KBM-7 (cell line): ENCODE measurements around the gene NCLN.
"Not testable (repeated sequence)": the region's sequence is repeated elsewhere in the genome, so short reads cannot be mapped to it uniquely, and the experiment has no call there.

Experiments used
- DNase-seq: peaks from one replicate; pipeline ENCODE4 v3.0.0-alpha.2; 2015
- in situ Hi-C: fragments of 300-500 bp; cut with MboI; formaldehyde crosslinking; loops from 2 replicates; pipeline ENCODE4 v1.14.3; 2020; ENCODE audit warnings: low sequenced_read_pairs, low pct_unique_long_range_greater_than_20kb, mixed read lengths

The NCLN gene

DNA sequence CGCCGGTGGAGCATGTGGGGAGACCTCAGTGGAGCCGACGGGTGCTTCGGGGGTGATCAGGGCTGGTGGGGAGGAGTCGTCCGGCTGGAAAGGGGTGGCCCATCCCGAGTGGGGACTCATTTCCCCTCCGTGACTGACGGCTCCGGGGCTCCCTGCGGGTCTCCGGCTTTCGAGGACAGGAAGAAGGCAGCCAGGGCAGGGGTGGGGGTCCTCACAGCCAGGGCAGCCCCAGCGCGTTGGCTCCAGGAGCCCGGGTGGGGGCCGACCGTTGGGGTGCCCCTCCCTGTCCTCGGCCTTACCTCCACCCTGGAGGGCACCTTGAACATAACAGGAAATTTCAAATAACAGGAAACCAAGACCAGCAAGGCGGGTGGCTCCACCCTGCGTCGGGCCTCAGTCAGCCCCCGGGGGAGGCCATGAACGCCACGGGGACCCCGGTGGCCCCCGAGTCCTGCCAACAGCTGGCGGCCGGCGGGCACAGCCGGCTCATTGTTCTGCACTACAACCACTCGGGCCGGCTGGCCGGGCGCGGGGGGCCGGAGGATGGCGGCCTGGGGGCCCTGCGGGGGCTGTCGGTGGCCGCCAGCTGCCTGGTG lies 7.3 kb upstream of the NCLN start, which contains the start of gene S1PR4:
Gene S1PR4, plus strand, starts transcription at position 393 of the 596 bp plus-strand sequence. Its CDS starts 24 bp downstream, at position 417.
- in situ Hi-C loops = no loop called here
- peak; percentile 88 for DNase-seq

DNA sequence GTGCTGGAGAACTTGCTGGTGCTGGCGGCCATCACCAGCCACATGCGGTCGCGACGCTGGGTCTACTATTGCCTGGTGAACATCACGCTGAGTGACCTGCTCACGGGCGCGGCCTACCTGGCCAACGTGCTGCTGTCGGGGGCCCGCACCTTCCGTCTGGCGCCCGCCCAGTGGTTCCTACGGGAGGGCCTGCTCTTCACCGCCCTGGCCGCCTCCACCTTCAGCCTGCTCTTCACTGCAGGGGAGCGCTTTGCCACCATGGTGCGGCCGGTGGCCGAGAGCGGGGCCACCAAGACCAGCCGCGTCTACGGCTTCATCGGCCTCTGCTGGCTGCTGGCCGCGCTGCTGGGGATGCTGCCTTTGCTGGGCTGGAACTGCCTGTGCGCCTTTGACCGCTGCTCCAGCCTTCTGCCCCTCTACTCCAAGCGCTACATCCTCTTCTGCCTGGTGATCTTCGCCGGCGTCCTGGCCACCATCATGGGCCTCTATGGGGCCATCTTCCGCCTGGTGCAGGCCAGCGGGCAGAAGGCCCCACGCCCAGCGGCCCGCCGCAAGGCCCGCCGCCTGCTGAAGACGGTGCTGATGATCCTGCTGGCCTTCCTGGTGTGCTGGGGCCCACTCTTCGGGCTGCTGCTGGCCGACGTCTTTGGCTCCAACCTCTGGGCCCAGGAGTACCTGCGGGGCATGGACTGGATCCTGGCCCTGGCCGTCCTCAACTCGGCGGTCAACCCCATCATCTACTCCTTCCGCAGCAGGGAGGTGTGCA lies 6.6 kb upstream of the NCLN start:
- DNase-seq = peak; percentile 45
- in situ Hi-C loops = no loop called here

DNA sequence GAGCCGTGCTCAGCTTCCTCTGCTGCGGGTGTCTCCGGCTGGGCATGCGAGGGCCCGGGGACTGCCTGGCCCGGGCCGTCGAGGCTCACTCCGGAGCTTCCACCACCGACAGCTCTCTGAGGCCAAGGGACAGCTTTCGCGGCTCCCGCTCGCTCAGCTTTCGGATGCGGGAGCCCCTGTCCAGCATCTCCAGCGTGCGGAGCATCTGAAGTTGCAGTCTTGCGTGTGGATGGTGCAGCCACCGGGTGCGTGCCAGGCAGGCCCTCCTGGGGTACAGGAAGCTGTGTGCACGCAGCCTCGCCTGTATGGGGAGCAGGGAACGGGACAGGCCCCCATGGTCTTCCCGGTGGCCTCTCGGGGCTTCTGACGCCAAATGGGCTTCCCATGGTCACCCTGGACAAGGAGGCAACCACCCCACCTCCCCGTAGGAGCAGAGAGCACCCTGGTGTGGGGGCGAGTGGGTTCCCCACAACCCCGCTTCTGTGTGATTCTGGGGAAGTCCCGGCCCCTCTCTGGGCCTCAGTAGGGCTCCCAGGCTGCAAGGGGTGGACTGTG lies 5.9 kb upstream of the NCLN start:
- peak; percentile 49 for DNase-seq
- in situ Hi-C loops = no loop called here

DNA sequence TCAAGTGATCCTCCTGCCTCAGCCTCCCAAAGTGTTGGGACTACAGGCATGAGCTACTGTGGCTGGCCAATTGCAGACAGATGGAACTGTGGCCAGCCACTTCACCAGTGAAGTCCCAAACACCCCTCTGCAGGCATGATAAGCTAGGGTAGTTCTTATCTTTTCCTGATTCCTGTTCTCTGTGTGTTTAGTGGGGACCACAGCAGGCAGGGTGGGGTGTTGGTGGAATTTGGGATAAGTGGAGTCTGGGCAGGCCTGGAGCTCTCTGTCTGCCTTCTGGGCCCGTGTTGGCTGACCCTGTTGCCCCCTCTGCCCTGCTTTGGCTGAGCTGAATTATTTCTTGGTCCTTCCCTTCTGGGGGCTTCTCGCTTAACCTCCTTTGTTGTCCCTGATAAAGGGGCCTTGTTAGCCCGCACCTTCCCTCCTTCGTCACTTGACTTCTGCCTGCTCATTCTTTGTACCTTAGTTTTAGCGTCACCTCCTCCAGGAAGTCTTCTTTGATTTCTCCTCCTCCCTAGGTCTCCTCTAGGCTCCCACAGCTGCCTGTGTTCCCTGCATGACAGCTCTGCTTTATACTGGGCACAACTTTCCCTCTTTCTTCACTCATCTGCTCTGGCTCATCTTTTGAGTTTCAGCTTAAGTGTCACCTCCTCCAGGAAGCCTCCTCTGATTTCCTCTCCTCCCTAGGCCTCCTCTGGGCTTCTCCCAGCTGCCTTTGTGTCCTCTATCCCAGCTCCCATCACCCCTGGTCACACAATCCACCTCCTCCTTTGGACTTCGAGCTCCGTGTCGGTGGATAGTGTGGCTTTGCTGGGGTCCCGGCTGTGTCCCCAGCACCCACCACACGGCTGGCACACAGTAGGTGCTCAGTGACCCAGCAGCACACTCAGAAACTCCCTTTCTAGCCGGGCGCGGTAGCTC lies 1.7 kb upstream of the NCLN start:
- in situ Hi-C loops = no loop called here
- DNase-seq = no peak

DNA sequence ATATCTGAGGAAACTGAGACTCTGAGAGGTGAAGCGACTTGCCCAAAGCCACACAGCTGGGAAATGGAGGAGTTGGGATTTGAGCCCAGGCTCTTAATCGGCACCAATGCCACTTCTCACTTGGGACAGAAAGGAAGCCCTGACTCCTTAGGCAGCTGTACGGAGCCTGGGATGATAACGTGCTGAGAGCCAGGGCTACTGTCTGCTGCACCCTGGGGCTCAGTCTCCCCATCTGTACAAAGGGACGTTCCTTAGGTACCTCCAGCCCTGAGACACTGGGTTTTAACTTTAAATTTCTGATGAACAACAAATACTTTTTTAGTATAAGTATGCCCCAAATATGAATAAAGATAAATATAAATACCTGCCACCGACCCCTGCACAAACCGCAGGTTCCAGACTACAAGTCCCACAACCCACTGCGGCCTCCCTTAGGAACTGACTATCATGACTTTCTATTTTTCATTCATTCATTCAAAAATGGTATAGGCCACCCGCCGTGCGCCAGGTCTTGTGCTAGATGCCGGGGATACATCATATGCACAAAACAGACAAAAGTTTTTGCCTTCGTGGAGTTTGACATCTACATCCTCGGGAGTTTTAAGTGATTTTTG lies 776 bp upstream of the NCLN start:
- no peak for DNase-seq

DNA sequence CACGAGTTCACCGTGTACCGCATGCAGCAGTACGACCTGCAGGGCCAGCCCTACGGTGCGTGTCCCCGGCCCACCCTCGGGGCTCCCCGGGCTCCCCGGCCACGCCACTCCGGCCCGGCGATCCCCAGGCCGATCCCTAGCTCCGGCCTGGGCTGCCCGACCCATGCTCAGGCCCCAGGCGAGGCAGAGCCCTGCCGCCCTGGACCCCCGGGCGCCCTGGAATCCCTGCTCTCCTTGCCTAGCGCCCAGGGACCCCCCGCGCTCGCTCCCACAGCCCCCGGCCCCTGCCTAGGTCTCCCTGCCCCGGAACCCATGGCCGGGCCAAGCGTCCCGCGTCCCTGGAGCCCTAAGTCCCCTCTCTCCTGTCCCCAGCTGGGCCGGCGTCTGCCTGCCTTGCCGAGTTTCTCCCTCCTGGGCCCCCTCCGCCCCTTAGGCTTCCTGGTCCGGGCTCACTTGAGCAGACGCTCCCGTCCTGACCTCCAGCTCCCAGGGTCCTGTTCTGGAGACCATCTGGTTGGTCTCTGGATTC lies 494 bp downstream of the NCLN start:
- no peak for DNase-seq
- in situ Hi-C loops = no loop called here

More for the DNA sequence above, 776 bp upstream of the NCLN start:
- in situ Hi-C loops = no loop called here

DNA sequence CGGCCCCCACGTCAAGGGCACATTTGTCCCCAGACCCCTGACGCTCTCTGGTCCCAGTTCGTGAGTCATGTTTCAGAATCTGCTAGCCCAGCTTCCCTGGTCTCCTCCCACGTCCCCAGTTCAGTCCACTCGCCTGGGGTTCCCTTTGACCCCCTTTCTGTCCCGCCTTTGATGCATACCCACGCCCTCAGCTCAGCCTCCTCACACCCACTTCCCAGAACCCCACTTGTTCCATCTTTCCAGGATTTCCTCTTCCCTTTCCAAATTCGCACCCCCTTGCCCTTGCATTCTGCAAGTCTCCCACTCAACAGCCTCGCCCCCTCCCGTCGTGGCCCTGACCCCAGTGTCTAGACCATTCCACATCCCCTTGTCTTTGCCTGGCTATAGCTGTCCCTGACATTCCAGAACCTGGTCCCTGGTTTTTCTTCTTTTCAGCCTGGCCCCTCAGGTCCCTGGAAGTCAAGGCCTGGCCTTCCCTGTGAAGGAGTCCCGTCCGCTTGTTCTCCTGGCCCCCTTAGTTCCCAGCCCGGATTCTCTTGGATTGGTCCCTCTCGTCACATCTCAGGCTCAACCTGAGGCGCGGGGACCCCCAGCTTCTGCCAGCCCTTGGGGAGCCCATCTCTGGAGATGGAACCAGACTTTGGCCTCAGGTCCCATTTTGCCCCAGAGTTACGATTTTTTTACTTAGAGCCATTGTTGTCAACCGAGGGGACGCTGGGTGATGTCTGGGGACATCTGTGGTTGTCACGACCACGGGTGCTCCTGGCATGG lies 1.3 kb downstream of the NCLN start:
- DNase-seq = no peak
- in situ Hi-C loops = no loop called here

DNA sequence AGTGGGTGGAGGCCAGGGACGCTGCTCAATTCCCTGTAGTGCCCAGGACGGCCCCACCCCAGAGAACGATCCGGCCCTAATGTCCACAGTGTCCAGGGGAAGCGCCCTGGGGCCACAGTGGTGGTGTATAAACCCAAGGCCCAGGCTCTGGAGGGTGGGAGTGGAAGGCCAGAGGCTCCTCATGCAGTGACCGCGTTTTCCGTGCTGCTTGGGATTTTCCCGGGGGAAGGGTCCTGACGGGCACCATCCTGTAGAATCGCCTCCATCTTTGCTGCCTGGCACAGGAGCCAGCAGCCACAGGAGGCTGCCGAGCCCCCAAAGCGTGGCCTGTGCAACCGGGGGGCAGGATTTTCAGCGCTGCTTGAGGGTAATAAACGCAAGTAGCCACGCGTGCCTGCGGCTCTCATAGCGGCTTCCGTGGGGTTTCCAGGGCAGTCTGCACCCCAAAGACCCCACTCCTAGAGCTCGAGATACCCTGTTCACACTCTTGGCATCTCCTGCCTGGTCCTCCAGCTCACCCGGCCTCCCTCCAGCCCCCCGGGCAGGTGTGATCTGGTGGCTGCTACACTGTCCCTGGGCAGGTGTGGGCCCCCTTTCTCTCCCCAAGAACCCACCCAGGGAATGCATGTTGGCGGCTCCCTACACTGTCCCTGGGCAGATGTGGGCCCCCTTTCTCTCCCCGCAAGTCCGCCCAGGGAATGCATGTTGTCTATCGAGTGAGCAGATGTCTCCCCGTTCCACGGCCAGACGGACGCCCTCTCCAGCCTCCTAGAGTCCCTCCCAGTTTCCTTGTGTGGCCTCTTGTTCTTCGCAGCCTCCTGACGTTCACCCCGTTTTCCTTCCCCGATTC lies 2.2 kb downstream of the NCLN start:
- DNase-seq = no peak
- in situ Hi-C loops = no loop called here

DNA sequence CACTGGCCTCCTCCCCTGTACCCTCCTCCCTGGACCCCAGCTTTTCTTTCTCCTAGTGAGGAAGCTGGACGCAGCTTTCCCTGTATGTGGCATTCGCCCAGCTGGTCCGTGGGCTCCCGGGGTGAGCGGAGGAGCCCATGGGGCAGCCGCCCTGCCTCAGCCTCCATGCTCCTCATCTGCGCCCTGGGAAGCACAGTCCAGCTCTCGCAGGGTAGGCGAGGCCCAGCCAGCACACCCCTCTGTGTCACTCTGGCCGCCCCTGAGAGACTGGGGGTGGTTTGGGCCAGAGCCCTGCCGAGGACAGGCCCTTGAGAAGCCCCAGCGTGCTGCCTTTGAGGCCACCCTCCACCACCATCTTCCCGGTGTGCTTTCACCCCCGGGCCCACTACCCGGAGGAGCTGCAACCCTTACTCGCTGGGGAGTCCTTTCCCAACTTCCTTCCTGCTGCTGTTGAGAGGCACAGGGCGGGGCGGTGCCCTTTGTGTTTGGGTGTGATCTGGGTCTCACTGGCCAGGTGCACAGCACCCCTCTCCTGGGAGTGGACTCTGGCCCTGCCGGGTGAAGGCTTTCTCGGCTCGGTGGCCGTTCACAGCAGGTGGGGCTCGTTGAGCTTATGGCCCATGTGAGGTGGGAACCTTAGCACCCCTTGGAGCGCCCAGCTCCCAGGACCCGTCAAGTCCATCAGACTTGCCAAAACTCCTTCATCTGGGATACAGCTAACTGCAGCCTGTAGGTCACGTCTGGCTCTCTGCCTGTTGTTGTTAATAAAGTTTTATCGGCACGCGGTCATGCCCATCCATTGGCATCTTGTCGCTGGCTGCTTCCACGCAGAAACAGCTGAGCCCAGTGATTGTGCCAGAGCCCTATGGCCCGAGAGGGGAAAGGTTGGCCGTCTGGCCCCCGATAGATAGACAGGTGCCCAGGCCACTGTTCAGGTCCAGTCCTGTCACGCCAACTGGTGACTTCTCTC lies 3.2 kb downstream of the NCLN start:
- in situ Hi-C loops = no loop called here
- no peak for DNase-seq

DNA sequence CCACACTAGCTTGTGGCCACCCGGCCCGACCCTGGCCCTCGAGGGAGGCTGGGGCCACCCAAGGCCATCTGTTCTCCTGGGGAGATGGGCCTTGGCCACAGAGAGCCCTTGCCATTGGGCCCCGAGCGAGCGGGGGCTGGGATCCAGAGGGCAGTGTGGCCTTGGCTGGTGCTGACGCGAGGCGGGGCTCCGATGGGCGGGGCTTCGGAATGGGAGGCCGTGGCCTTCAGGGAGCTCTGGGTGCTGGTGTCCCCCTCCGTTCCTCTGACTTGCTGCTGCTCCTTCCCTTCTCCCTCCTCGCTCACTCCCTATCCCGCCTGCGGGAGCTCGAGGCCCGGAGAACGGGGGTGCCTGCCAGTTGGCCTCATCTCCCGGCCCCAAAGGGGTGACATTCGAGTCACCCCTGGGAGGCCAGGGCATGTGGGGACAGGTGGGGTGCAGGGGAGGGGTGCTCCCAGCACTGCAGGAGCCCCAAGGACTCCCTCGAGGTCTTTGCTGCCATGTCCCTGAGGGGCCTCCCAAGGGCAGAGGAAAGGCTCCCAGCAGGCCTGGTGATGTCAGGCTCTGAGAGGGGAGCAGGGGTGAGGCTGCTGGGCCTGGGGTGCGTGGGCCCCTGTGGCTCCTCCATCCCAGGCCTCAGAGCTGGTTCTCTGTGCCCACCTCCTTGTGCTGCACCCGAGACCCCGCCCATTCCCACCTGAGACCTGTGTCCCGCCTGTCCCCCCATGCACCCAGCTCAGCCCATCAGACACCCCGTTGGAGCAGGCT lies 4.2 kb downstream of the NCLN start:
- in situ Hi-C loops = no loop called here
- DNase-seq = no peak

DNA sequence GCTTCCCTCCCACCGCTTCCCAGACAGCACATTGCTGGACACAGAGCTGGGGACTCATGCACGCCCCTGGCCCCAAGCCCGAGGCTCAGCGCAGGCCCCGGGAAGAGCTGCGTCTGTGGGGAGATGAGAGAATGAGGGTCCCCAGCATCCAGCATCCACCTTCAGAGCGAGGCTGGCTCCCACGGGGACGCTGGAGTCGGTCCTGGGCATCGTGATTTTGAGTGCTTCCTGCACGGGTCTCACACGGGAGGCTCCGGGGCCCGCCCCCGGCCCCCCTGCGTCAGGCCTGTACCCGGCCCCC lies 4.7 kb downstream of the NCLN start:
- DNase-seq = no peak

DNA sequence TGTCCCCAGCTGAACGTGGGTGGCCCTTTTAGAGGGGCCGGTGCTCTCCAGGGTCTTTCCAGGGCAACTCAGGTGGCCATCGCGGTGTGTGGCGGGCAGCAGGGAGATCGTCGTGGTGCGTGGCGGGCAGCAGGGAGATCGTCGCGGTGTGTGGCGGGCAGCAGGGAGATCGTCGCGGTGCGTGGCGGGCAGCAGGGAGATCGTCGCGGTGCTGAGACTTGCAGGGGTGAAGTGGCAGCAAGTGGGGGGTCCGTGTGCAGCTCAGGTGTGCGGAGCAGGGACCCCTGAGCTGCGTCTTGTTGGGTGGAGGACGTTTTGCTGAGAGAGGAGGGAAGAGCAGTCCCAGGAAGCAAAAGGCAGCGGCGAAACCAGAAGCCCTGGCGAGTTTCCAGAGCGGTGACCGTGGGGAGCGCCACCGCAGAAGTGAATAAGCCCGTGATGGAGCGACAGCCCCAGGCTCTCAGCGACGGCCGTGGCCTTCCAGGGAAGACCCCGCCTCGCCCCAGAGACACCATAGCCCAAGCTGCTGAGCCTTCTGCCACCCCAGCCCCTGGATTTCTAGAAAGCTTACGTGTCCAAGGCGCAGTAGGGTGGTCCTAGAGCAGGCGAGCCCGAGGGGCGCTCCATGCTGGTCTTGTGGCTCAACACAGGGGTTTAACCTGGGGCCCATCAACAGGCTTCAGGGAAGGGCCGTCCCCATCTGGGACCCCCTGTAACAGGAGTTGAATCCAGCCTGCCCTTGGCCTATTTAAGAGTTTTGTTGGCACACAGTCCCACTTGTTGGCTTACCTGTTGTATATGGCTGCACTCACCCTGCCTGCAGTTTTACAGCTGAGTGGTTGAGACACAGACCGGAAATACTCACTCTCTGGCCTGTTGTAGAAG lies 5.4 kb downstream of the NCLN start:
- DNase-seq = no peak
- in situ Hi-C loops = no loop called here

More for the DNA sequence above, 4.7 kb downstream of the NCLN start:
- in situ Hi-C loops = no loop called here

DNA sequence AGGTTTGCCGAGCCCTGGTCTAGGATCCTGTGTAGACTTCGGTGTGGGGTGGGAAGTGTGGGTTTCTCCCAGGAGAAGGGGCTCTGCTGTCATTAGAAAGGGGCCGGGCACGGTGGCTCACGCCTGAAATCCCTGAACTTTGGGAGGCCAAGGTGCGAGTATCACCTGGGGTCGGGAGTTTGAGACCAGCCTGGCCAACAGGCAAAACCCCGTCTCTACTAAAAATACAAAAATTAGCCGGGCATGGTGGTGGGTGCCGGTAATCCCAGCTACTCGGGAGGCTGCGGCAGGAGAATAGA lies 6.0 kb downstream of the NCLN start:
- in situ Hi-C loops, DNase-seq: not testable (repeated sequence)

DNA sequence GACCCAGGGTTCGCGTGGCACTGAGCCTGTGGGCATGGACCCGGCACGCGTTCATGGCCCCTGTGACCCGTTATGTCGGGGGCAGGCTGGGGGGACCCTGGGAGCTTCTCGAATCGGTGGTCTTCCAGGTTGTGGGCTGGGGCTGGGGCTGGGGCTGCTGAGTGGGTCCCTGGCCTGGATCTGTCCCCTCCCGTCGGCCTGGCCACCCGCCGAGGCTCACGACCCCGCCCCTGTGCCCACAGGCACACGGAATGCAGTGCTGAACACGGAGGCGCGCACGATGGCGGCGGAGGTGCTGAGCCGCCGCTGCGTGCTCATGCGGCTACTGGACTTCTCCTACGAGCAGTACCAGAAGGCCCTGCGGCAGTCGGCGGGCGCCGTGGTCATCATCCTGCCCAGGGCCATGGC lies 6.5 kb downstream of the NCLN start:
- DNase-seq = no peak
- in situ Hi-C loops = no loop called here

DNA sequence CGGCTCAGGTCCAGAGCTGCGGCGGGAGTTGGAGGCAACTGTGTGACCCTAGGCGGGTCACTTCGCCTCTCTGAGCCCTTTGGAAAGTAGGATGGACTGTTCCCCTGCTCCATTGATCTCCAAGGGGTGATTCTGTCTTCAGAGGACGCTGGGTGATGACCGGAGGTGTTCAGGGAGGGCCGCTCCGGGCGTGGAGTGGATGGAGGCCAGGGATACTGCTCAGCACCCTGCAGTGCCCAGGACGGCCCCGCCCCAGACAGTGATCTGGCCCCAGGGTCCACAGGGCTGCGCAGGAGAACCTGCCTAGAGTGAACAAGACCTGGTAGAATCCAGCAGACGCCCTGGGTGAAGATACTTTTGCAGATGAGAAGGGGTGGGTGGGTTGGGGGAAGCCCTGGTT lies 7.0 kb downstream of the NCLN start:
- in situ Hi-C loops = no loop called here
- DNase-seq = no peak
